ENCODE data around the gene RSRP1. TPM values are rescaled to one million over a fixed set of nuclear protein-coding genes. Genes with fewer than 3 reads are reported as not detected.

Gene RSRP1
- total RNA-seq, 1 donor from 2014 or later = 155 TPM

GRCh38 chr1:25197235-25197975 is 49.8 kb downstream of the RSRP1 start:
- H3K4me1 ChIP-seq = no peaks in the 10 kb centered on the region
- ATAC-seq = no peak
- H3K9me3 ChIP-seq = no peaks in the 10 kb centered on the region
- DNase-seq = no peak
- no peaks in the 10 kb centered on the region for H3K27me3 ChIP-seq
- H3K27ac ChIP-seq = no peak overlapping the region
- H3K4me3 ChIP-seq = no peak overlapping the region
- H3K36me3 ChIP-seq = no peaks in the 10 kb centered on the region
- intact Hi-C loops (cut with DNase I) = loop anchor here (10.0 kb wide), 1 partner anchor 343 kb away; no protein-coding TSS in a partner anchor
- no peak for TF ChIP-seq CTCF (IDR thresholded peaks at IDR 0.05)

GRCh38 chr1:25196830-25197229 is 50.4 kb downstream of the RSRP1 start:
- H3K4me1 ChIP-seq = no peaks in the 10 kb centered on the region
- ATAC-seq = no peak

GRCh38 chr1:25195835-25196234 is 51.4 kb downstream of the RSRP1 start:
- no peak for ATAC-seq

More at GRCh38 chr1:25196830-25197229, 50.4 kb downstream of the RSRP1 start:
- H3K27ac ChIP-seq = no peak overlapping the region
- H3K36me3 ChIP-seq = no peaks in the 10 kb centered on the region
- DNase-seq = no peak
- TF ChIP-seq CTCF (IDR thresholded peaks at IDR 0.05) = no peak
- no peaks in the 10 kb centered on the region for H3K9me3 ChIP-seq
- no peak overlapping the region for H3K4me3 ChIP-seq
- H3K27me3 ChIP-seq = no peaks in the 10 kb centered on the region
- intact Hi-C loops (cut with DNase I) = loop anchor here (10.0 kb wide), 1 partner anchor 342 kb away; no protein-coding TSS in a partner anchor

GRCh38 chr1:25194572-25195020 is 52.7 kb downstream of the RSRP1 start:
- no peak for DNase-seq
- no peak for ATAC-seq
- no peaks in the 10 kb centered on the region for H3K9me3 ChIP-seq
- no peaks in the 10 kb centered on the region for H3K4me1 ChIP-seq
- H3K27me3 ChIP-seq = no peaks in the 10 kb centered on the region
- intact Hi-C loops (cut with DNase I) = loop anchor here (10.0 kb wide), 1 partner anchor 340 kb away; no protein-coding TSS in a partner anchor
- no peak for TF ChIP-seq CTCF (IDR thresholded peaks at IDR 0.05)
- H3K27ac ChIP-seq = no peak overlapping the region
- no peaks in the 10 kb centered on the region for H3K36me3 ChIP-seq
- no peak overlapping the region for H3K4me3 ChIP-seq

More at GRCh38 chr1:25195835-25196234, 51.4 kb downstream of the RSRP1 start:
- H3K4me1 ChIP-seq = no peaks in the 10 kb centered on the region
- H3K36me3 ChIP-seq = no peaks in the 10 kb centered on the region
- H3K27me3 ChIP-seq = no peaks in the 10 kb centered on the region
- no peak for TF ChIP-seq CTCF (IDR thresholded peaks at IDR 0.05)
- H3K4me3 ChIP-seq = no peak overlapping the region
- no peak overlapping the region for H3K27ac ChIP-seq
- no peak for DNase-seq
- intact Hi-C loops (cut with DNase I) = loop anchor here (10.0 kb wide), 1 partner anchor 341 kb away; no protein-coding TSS in a partner anchor
- no peaks in the 10 kb centered on the region for H3K9me3 ChIP-seq

GRCh38 chr1:25194054-25194453 is 53.2 kb downstream of the RSRP1 start:
- no peak for ATAC-seq
- Histone ChIP-seq H3K4me1 (no peaks in the 10 kb centered on the region), H3K27me3 (no peaks in the 10 kb centered on the region), H3K27ac (no peak overlapping the region), H3K36me3 (no peaks in the 10 kb centered on the region), H3K4me3 (no peak overlapping the region), H3K9me3 (no peaks in the 10 kb centered on the region)
- intact Hi-C loops (cut with DNase I) = loop anchor here (10.0 kb wide), 1 partner anchor 339 kb away; no protein-coding TSS in a partner anchor
- no peak for DNase-seq
- TF ChIP-seq CTCF (IDR thresholded peaks at IDR 0.05) = no peak

All from upper lobe of right lung (tissue), 1 donor.